ENCODE measurements around the gene SLC24A4.

SLC24A4 gene

DNA sequence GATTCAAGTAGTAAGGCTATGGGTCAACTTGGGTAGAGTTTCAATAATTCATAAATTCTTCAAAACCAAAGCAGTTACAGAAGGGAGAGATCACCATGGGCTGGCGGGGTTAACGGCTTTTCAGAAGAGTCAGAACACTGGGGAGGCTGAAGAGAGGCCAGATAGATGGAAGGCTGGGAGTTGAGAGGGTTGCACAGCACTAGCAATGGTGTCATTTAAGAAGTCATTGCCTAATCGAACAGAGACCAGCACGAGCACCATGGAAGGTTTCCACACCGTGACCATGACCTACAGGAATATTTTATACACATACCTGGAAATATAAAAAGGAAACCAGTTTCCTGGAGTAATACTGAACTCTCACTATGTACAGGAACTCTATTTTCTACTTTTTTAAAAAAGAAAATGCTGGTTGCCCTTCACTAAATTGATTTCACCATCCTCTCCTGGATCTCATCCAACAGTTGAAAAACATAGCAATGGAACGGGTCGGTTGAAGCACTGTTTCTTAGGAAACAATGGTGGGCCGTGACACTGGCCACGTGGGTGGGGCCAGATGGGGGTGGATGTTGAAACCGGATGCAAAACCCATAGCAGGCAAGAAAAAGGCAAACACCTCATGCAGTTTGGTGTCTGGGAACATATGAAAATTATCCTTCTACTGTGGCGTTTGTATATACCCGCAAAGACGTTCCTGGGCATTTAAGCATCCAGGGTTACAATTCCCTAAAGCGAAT, 152.7 kb downstream of the SLC24A4 start:
- no peak overlapping the region for H3K4me3 ChIP-seq (ENCODE audit: low read depth, low read length)
- TF ChIP-seq, protein P1, sequence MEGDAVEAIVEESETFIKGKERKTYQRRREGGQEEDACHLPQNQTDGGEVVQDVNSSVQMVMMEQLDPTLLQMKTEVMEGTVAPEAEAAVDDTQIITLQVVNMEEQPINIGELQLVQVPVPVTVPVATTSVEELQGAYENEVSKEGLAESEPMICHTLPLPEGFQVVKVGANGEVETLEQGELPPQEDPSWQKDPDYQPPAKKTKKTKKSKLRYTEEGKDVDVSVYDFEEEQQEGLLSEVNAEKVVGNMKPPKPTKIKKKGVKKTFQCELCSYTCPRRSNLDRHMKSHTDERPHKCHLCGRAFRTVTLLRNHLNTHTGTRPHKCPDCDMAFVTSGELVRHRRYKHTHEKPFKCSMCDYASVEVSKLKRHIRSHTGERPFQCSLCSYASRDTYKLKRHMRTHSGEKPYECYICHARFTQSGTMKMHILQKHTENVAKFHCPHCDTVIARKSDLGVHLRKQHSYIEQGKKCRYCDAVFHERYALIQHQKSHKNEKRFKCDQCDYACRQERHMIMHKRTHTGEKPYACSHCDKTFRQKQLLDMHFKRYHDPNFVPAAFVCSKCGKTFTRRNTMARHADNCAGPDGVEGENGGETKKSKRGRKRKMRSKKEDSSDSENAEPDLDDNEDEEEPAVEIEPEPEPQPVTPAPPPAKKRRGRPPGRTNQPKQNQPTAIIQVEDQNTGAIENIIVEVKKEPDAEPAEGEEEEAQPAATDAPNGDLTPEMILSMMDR (IDR thresholded peaks at IDR 0.05; ENCODE audit: borderline replicate concordance, insufficient read depth, low read depth, low read length) = no peak

DNA sequence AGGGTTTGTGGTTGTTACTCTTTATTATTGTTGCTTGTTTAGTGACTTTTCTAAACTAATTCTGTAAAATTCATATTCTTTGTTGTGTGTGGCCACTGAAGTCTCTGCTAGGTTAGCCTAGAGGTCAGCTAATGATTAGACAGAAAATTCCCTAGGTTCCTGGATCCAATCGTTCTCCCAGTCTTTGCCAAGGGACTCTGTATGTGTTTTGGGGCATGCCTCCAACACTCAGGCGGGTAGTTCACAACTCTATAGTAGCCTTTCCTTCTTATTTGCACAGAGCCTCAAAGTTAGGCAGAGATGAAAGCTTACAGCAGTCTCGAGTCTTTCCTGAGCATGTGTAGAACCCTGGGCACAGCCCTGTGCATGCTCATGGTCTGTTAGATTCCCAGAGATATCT, 157.9 kb downstream of the SLC24A4 start:
- TF ChIP-seq, protein P1 (IDR thresholded peaks at IDR 0.05; ENCODE audit: borderline replicate concordance, insufficient read depth, low read depth, low read length) = no peak
- no peak overlapping the region for H3K4me3 ChIP-seq (ENCODE audit: low read depth, low read length)

DNA sequence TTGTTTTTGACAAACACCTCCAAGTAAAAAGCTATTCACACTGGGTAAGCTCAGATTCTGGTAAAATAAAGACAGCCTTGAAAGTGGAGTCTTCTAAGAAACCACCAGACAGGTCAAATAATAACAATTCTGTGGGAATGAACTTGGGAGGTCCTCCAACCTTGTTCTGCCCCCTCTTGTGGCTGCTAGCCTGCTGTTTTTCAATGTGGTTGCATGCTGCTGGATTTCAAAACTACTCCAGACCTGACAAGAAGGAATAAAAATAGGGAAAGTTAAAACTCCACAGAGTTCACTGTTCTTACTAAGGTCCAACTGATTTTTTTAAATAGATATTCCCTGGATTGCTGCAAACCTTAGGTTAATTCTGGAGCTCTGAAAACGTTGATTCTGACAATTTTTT, 158.4 kb downstream of the SLC24A4 start:
- H3K4me3 ChIP-seq (ENCODE audit: low read depth, low read length) = no peak overlapping the region
- TF ChIP-seq, protein P1 (IDR thresholded peaks at IDR 0.05; ENCODE audit: borderline replicate concordance, insufficient read depth, low read depth, low read length) = no peak

DNA sequence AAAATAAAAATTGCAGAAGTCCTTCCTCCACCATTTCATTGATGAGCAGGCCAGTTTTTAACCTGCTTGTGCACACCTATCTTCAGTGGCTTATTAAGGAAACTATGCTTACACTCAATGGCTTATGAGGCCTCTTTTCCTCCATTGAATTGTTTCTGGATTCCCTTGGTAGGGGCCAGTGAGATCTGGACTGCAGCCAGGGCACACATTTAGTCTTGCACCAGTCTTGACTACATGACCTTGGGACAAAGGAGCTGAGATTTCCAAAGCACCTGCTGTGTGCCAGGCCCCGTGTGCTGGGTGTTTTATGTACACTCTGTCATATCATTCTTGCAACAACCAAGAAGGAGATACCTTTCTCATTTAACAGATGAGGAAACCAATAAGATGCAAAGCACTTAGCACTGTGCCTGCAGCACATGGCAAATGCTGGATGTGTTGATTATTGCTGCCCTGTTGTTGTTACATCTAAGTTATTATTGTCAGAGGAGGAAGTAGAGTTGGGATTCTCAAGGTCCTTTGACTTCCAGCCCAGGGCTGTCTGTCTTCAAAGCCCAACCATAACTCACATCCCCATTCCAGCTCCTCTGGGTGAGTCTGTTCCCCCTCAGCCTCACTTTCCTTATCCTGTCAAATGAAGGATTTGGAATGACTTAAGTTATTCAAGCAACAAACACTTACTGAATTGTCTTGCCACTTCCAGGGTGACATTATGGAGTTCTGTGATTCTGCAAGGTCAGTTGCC, 159.0 kb downstream of the SLC24A4 start:
- TF ChIP-seq, protein P1 (IDR thresholded peaks at IDR 0.05; ENCODE audit: borderline replicate concordance, insufficient read depth, low read depth, low read length) = no peak
- no peak overlapping the region for H3K4me3 ChIP-seq (ENCODE audit: low read depth, low read length)

DNA sequence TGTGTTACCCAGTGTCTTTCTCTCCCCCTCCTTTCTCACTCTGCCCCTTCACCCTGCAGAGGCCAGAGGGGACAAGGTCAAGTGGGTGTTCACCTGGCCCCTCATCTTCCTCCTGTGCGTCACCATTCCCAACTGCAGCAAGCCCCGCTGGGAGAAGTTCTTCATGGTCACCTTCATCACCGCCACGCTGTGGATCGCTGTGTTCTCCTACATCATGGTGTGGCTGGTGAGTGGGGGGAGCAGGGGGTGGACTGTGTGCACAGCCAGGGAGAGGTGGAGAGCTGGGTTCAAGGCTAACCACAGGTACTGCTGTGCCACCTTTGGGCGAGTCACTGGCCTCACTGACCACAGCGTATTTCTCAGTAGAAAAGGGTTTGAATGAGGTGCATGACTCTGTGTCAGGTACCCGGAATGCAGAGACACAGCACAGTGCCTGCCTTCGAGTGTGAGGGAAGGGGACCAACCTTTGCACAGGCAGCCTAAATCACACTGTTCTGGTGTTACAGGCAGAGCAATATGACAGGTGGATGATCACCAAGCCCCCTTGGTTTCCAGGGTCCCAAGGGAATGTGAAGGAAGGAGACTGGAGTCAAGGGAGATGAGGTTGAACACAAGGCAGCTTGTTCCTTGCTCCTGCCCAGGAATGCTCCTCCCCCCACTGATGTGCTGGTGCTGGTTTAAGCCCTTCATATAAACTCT, 159.8 kb downstream of the SLC24A4 start:
- no peak overlapping the region for H3K4me3 ChIP-seq (ENCODE audit: low read depth, low read length)
- TF ChIP-seq, protein P1 (IDR thresholded peaks at IDR 0.05; ENCODE audit: borderline replicate concordance, insufficient read depth, low read depth, low read length) = no peak

DNA sequence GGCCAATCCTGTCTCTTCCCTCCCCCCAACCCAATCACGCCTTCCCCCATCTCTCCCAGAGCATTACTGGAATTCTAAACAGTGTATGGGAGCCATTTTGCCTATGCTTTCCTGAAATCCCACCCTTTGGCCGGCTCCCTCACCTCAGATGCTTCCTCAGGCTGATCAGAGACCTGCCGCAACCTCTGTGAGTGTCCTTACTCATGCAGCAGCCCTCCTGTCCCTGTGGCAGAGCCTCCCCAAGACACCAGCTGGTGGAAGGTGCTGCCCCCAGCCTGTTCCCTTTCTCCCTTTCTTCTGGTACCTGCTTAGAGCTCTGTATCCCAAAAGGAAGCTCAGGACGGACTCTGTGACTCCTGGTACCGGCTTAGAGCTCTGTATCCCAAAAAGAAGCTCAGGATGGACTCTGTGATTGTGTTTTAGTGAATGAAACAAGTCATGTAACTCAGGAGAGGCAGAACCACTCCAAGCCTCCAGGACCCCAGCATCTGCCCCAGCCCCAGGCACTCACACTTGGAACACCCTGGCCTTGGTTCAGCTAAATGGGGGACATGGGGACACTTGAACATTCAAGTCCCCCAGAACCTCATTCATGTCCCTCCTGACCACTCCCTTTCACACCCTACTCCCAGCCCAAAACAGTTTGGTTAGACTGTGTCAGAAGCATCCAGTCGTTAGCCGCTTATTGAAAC, 161.3 kb downstream of the SLC24A4 start:
- TF ChIP-seq, protein P1 (IDR thresholded peaks at IDR 0.05; ENCODE audit: borderline replicate concordance, insufficient read depth, low read depth, low read length) = no peak
- no peak overlapping the region for H3K4me3 ChIP-seq (ENCODE audit: low read depth, low read length)
